HCT116 (cell line): ENCODE data around the gene THAP5. TPM values are rescaled to one million over a fixed set of nuclear protein-coding genes. Genes with fewer than 3 reads are reported as not detected.

Experiments used
- ATAC-seq: fragments of 200-7000 bp; cut with Tn5 transposase; 2 replicates; pipeline ENCODE4 v1.9.1; 2020; ENCODE audit warnings: mild to moderate bottlenecking, moderate library complexity
- BruUV-seq: library from RNA; stranded (reverse); fragments of 400-500 nt; replicated peaks from 2 replicates; lab custom pipeline; 2021; lab: Mats Ljungman, UMichigan
- CTCF ChIA-PET: fragments of 300-600 bp; sonication (Branson Sonifier 250); formaldehyde crosslinking; loops from one replicate; lab custom pipeline; 2021; ENCODE audit warnings: antibody characterized with exemption; lab: Charles Lee
- POLR2A ChIA-PET: fragments of 300-600, 350-600 bp; sonication (Branson Sonifier 250); formaldehyde crosslinking; loops from one replicate; lab custom pipeline; 2021; ENCODE audit warnings: antibody characterized with exemption; lab: Charles Lee
- RAD21 ChIA-PET, 2 experiments: fragments of 300-600 bp; sonication (Branson Sonifier 250); formaldehyde crosslinking; loops; one replicate each; lab custom pipeline; 2023; ENCODE audit warnings: low total read pairs in 2 of 2; ENCODE audit not compliant: uncharacterized antibody in 2 of 2, unreplicated experiment in 2 of 2, low non-redundant PET in 1 of 2; lab: Charles Lee
- DNase-seq: peaks from one replicate; pipeline ENCODE4 v3.0.0-alpha.2; 2010; ENCODE audit warnings: low read depth, low spot score
- H2AFZ ChIP-seq: fragments of 200-600 bp; shearing (Covaris generic), sonication (generic); 2 replicates; pipeline ENCODE4 v1.6.1; 2017; ENCODE audit warnings: low read depth, mixed run types, mixed read lengths, antibody characterized with exemption, low read length; ENCODE audit not compliant: poor library complexity, severe bottlenecking
- H3K27ac ChIP-seq: 2 replicates; pipeline ENCODE4 v1.5.1; 2012; ENCODE audit warnings: low read depth, low read length
- H3K27me3 ChIP-seq: fragments of 200-600 bp; sonication (generic); 2 replicates; pipeline ENCODE4 v1.6.1; 2016; ENCODE audit warnings: mixed run types, low read length, mixed read lengths; ENCODE audit not compliant: insufficient read depth
- H3K36me3 ChIP-seq, 2 experiments: fragments of 200-500 bp in 1 of 2; fragments of 200-600 bp in 1 of 2; sonication (Bioruptor generic) in 1 of 2; sonication (generic) in 1 of 2; 2 replicates each; pipeline versions ENCODE4 v1.5.1 to v1.6.1; 2014 to 2016; ENCODE audit warnings: low read length in 2 of 2, inconsistent platforms in 1 of 2, mixed read lengths in 1 of 2, mixed run types in 1 of 2; ENCODE audit not compliant: insufficient read depth in 2 of 2, control insufficient read depth in 1 of 2
- H3K4me1 ChIP-seq, 2 experiments: fragments of 200-600 bp in 1 of 2; sonication (generic) in 1 of 2; 2 replicates each; pipeline versions ENCODE4 v1.5.1 to v1.6.1; 2012 to 2017; ENCODE audit warnings: low read length in 2 of 2, inconsistent platforms in 1 of 2, mild to moderate bottlenecking in 1 of 2, mixed read lengths in 1 of 2, mixed run types in 1 of 2, moderate library complexity in 1 of 2; ENCODE audit not compliant: insufficient read depth in 2 of 2, control insufficient read depth in 1 of 2
- H3K4me2 ChIP-seq: fragments of 200-600 bp; sonication (generic); 2 replicates; pipeline ENCODE4 v1.6.1; 2017; ENCODE audit warnings: mixed run types, low read length, mixed read lengths
- H3K4me3 ChIP-seq, 2 experiments: fragments of 200-600 bp in 1 of 2; sonication (generic) in 1 of 2; replicated peaks in 1 of 2; 2 replicates each; pipeline ENCODE4 v1.5.1; 2011 to 2016; ENCODE audit warnings: low read length in 2 of 2, control low read depth in 1 of 2, low read depth in 1 of 2, mild to moderate bottlenecking in 1 of 2, mixed read lengths in 1 of 2, mixed run types in 1 of 2
- H3K79me2 ChIP-seq: fragments of 200-600 bp; sonication (generic); 2 replicates; pipeline ENCODE4 v1.6.1; 2017; ENCODE audit warnings: mild to moderate bottlenecking, mixed run types, low read length, moderate library complexity, mixed read lengths; ENCODE audit not compliant: insufficient read depth
- H3K9ac ChIP-seq: fragments of 200-600 bp; sonication (generic); 2 replicates; pipeline ENCODE4 v1.6.1; 2016; ENCODE audit warnings: low read length, mixed read lengths
- H3K9me2 ChIP-seq: fragments of 200-600 bp; sonication (generic), shearing (Covaris generic); 2 replicates; pipeline ENCODE4 v1.6.1; 2017; ENCODE audit warnings: mixed run types, mild to moderate bottlenecking, moderate library complexity; ENCODE audit not compliant: insufficient read depth
- H3K9me3 ChIP-seq, 2 experiments: fragments of 200-500 bp in 1 of 2; fragments of 200-600 bp in 1 of 2; sonication (Bioruptor generic) in 1 of 2; sonication (generic) in 1 of 2; 2 replicates each; pipeline ENCODE4 v1.6.1; 2014 to 2017; ENCODE audit warnings: low read length in 2 of 2, mixed read lengths in 2 of 2, inconsistent platforms in 1 of 2, low read depth in 1 of 2, mild to moderate bottlenecking in 1 of 2, mixed run types in 1 of 2, moderate library complexity in 1 of 2; ENCODE audit not compliant: control insufficient read depth in 1 of 2, insufficient read depth in 1 of 2
- H4K20me1 ChIP-seq: fragments of 200-600 bp; sonication (generic), shearing (Covaris generic); 2 replicates; pipeline ENCODE4 v1.6.1; 2017; ENCODE audit warnings: mixed run types, mild to moderate bottlenecking, moderate library complexity; ENCODE audit not compliant: insufficient read depth
- CBX3 ChIP-seq: IDR thresholded peaks from 2 replicates; pipeline ENCODE4 v1.6.1; 2012; ENCODE audit warnings: low read depth
- CEBPB ChIP-seq: IDR thresholded peaks from 2 replicates; pipeline ENCODE4 v1.6.1; 2012; ENCODE audit warnings: low read depth
- CTCF ChIP-seq, 3 experiments: fragments of 200-600 bp in 1 of 3; sonication (generic) in 1 of 3; IDR thresholded peaks in 2 of 3; conservative IDR thresholded peaks in 1 of 3; 2 replicates each; pipeline ENCODE4 v1.5.1; 2012 to 2017; ENCODE audit warnings: low read depth in 2 of 3, low read length in 2 of 3, antibody characterized with exemption in 1 of 3, borderline replicate concordance in 1 of 3, control low read depth in 1 of 3, mild to moderate bottlenecking in 1 of 3, mixed read lengths in 1 of 3, mixed run types in 1 of 3, moderate library complexity in 1 of 3; ENCODE audit not compliant: insufficient read depth in 1 of 3
- ELF1 ChIP-seq: IDR thresholded peaks from 2 replicates; pipeline ENCODE4 v1.6.1; 2012; ENCODE audit warnings: low read depth, borderline replicate concordance
- EZH2phosphoT487 ChIP-seq: fragments of 200-600 bp; IDR thresholded peaks from 2 replicates; pipeline ENCODE4 v1.6.1; 2018; ENCODE audit warnings: antibody characterized with exemption, borderline replicate concordance
- FOSL1 ChIP-seq: IDR thresholded peaks from 2 replicates; pipeline ENCODE4 v1.6.1; 2012; ENCODE audit warnings: low read depth
- MAX ChIP-seq: IDR thresholded peaks from 2 replicates; pipeline ENCODE4 v1.6.1; 2012
- POLR2AphosphoS5 ChIP-seq: IDR thresholded peaks from 2 replicates; pipeline ENCODE4 v1.6.1; 2011; ENCODE audit warnings: mild to moderate bottlenecking, low read depth, low read length, moderate library complexity
- RAD21 ChIP-seq: IDR thresholded peaks from 2 replicates; pipeline ENCODE4 v1.6.1; 2012; ENCODE audit warnings: low read depth, mild to moderate bottlenecking
- REST ChIP-seq: IDR thresholded peaks from 2 replicates; pipeline ENCODE4 v1.6.1; 2012; ENCODE audit warnings: low read depth
- SIN3A ChIP-seq: IDR thresholded peaks from 2 replicates; pipeline ENCODE4 v1.6.1; 2012; ENCODE audit warnings: low read depth
- SRF ChIP-seq: IDR thresholded peaks from 2 replicates; pipeline ENCODE4 v1.6.1; 2012; ENCODE audit warnings: low read depth
- TCF7L2 ChIP-seq: IDR thresholded peaks from 2 replicates; pipeline ENCODE4 v1.7.0; 2011; ENCODE audit warnings: borderline replicate concordance, inconsistent platforms; ENCODE audit not compliant: insufficient read depth, insufficient read length; ENCODE audit errors: extremely low read depth
- YY1 ChIP-seq: IDR thresholded peaks from 2 replicates; pipeline ENCODE4 v1.6.1; 2011; ENCODE audit warnings: low read length, low read depth, moderate library complexity, mild to moderate bottlenecking; ENCODE audit not compliant: insufficient replicate concordance; ENCODE audit errors: extremely low read depth
- ZFX ChIP-seq: fragments of 450-650 bp; IDR thresholded peaks from 2 replicates; pipeline ENCODE4 v1.6.1; 2017
- ZNF274 ChIP-seq: fragments of 200-500 bp; sonication (Bioruptor generic); IDR thresholded peaks from 2 replicates; pipeline ENCODE4 v1.6.1; 2014; ENCODE audit warnings: mild to moderate bottlenecking, low read depth, low read length, inconsistent platforms
- intact Hi-C: fragments of 100-400 bp; cut with micrococcal nuclease; formaldehyde crosslinking; loops from 2 replicates; pipeline ENCODE4 v1.10.0; 2022
- total RNA-seq: library from RNA; stranded (reverse); gene quantifications from one replicate; pipeline ENCODE4 v1.2.1, GENCODE V29; 2021; ENCODE audit not compliant: unreplicated experiment

Gene THAP5
- total RNA-seq, 1 experiment from 2014 or later = 29.3 TPM

GRCh38 chr7:108590606-108591005, 21.1 kb upstream of the THAP5 start:
- ChIA-PET RAD21 (no interaction called here), CTCF (no interaction called here), POLR2A (no interaction called here)
- H3K4me3 ChIP-seq = no peak overlapping the region
- BruUV-seq = no TSS peak
- intact Hi-C loops = no loop called here
- H3K4me1 ChIP-seq = no peaks in the 10 kb centered on the region
- no peaks in the 10 kb centered on the region for H3K9me2 ChIP-seq
- no peaks in the 10 kb centered on the region for H3K9me3 ChIP-seq
- H3K9ac ChIP-seq = no peak overlapping the region
- no peak overlapping the region for H3K4me2 ChIP-seq
- TF ChIP-seq ELF1 (no peak), CEBPB (no peak), ZNF274 (no peak), MAX (no peak), CTCF (IDR thresholded peaks at IDR 0.05 in 2 of 3, conservative IDR thresholded peaks at IDR 0.05 in 1 of 3; ENCODE audit: borderline replicate concordance in 1 of 3, insufficient read depth in 1 of 3, low read depth in 2 of 3, low read length in 2 of 3) (no peak), TCF7L2 (no peak), SIN3A (no peak), POLR2AphosphoS5 (no peak), CBX3 (no peak), YY1 (no peak), FOSL1 (no peak), RAD21 (no peak), SRF (no peak), ZFX (no peak), EZH2phosphoT487 (no peak), REST (no peak)
- TF ChIP-seq, all 23 proteins: peak for 0
- ATAC-seq (no peak), DNase-seq (no peak)
- H2AFZ ChIP-seq = no peak overlapping the region
- H4K20me1 ChIP-seq = no peaks in the 10 kb centered on the region
- H3K27ac ChIP-seq = no peak overlapping the region
- no peaks in the 10 kb centered on the region for H3K27me3 ChIP-seq
- no peaks in the 10 kb centered on the region for H3K36me3 ChIP-seq
- no peaks in the 10 kb centered on the region for H3K79me2 ChIP-seq
